IMR-90 (cell line): Measurements from ENCODE around the gene HARS2. TPM values are rescaled to one million over a fixed set of nuclear protein-coding genes. Genes with fewer than 3 reads are reported as not detected.
A peak's percentile ranks its signal among the peaks of the same experiment; 100 is the strongest.
"Not testable (repeated sequence)": the region's sequence is repeated elsewhere in the genome, so short reads cannot be mapped to it uniquely, and the experiment has no call there.

Source experiments
- ATAC-seq: fragments of 200-7000 bp; cut with Tn5 transposase; 2 replicates; pipeline ENCODE4 v1.9.1; 2020; ENCODE audit warnings: low read depth, mild to moderate bottlenecking, moderate library complexity
- BruUV-seq: library from RNA; stranded (reverse); fragments of 400-500 nt; replicated peaks from 2 replicates; lab custom pipeline; 2021; lab: Mats Ljungman, UMichigan
- CTCF ChIA-PET: fragments of 300-600 bp; formaldehyde crosslinking; extraction: SDS; loops from one replicate; lab custom pipeline; 2021; ENCODE audit warnings: antibody characterized with exemption; lab: Yijun Ruan, JAX
- POLR2A ChIA-PET: fragments of 300-600 bp; sonication (Branson Sonifier 250); formaldehyde crosslinking; loops from one replicate; lab custom pipeline; 2022; ENCODE audit warnings: antibody characterized with exemption; ENCODE audit not compliant: unreplicated experiment; lab: Charles Lee
- DNase-seq: peaks from one replicate; pipeline ENCODE4 v3.0.0; 2013
- H2AFZ ChIP-seq: replicated peaks from 2 replicates; pipeline ENCODE3; 2013; ENCODE audit warnings: low read length, mild to moderate bottlenecking; ENCODE audit not compliant: poor library complexity
- H2AK5ac ChIP-seq: 2 replicates; pipeline ENCODE4 v1.6.1; 2013; ENCODE audit warnings: low read depth, low read length, inconsistent platforms
- H2AK9ac ChIP-seq: replicated peaks from 2 replicates; pipeline ENCODE3; 2013; ENCODE audit warnings: mild to moderate bottlenecking, low read depth, low read length, moderate library complexity; ENCODE audit not compliant: poor library complexity
- H2BK120ac ChIP-seq: 2 replicates; pipeline ENCODE4 v1.6.1; 2013; ENCODE audit warnings: low read depth, low read length, inconsistent platforms
- H2BK15ac ChIP-seq: 3 replicates; pipeline ENCODE4 v1.6.1; 2013; ENCODE audit warnings: low read depth, low read length, inconsistent platforms
- H2BK20ac ChIP-seq: 2 replicates; pipeline ENCODE4 v1.6.1; 2013; ENCODE audit warnings: low read depth, mild to moderate bottlenecking, inconsistent platforms, low read length, moderate library complexity
- H2BK5ac ChIP-seq: 2 replicates; pipeline ENCODE4 v1.6.1; 2013; ENCODE audit warnings: mild to moderate bottlenecking, low read depth, low read length, inconsistent platforms; ENCODE audit not compliant: poor library complexity, severe bottlenecking
- H3K14ac ChIP-seq: replicated peaks from 2 replicates; pipeline ENCODE4 v1.6.1; 2013; ENCODE audit warnings: low read depth, low read length, inconsistent platforms
- H3K18ac ChIP-seq: 2 replicates; pipeline ENCODE4 v1.6.1; 2013; ENCODE audit warnings: low read depth, low read length, control low read depth
- H3K23ac ChIP-seq: 2 replicates; pipeline ENCODE4 v1.6.1; 2013; ENCODE audit warnings: low read depth, low read length, inconsistent platforms
- H3K27ac ChIP-seq: 2 replicates; pipeline ENCODE4 v1.5.1; 2013; ENCODE audit warnings: mild to moderate bottlenecking, control low read depth, low read length; ENCODE audit not compliant: insufficient read depth
- H3K27me3 ChIP-seq: 2 replicates; pipeline ENCODE4 v1.6.1; 2013; ENCODE audit warnings: low read length; ENCODE audit not compliant: control insufficient read depth, insufficient read depth
- H3K36me3 ChIP-seq: 2 replicates; pipeline ENCODE4 v1.6.1; 2013; ENCODE audit warnings: low read length, mixed read lengths; ENCODE audit not compliant: control insufficient read depth, insufficient read depth
- H3K4ac ChIP-seq: 2 replicates; pipeline ENCODE4 v1.6.1; 2013; ENCODE audit warnings: low read depth, low read length, inconsistent platforms
- H3K4me1 ChIP-seq: 2 replicates; pipeline ENCODE4 v1.6.1; 2013; ENCODE audit warnings: low read length, mixed read lengths; ENCODE audit not compliant: control insufficient read depth, insufficient read depth
- H3K4me2 ChIP-seq: 2 replicates; pipeline ENCODE4 v1.6.1; 2013; ENCODE audit warnings: low read depth, mild to moderate bottlenecking, control low read depth, low read length, moderate library complexity
- H3K4me3 ChIP-seq: 2 replicates; pipeline ENCODE4 v1.5.1; 2013; ENCODE audit warnings: low read depth, mild to moderate bottlenecking, control low read depth, low read length, moderate library complexity; ENCODE audit not compliant: insufficient read depth
- H3K56ac ChIP-seq: 2 replicates; pipeline ENCODE4 v1.6.1; 2013; ENCODE audit warnings: low read length, inconsistent platforms; ENCODE audit not compliant: insufficient read depth; ENCODE audit errors: extremely low read depth
- H3K79me1 ChIP-seq, 2 experiments: 2 replicates each; pipeline ENCODE4 v1.6.1; 2013; ENCODE audit warnings: low read length in 2 of 2, inconsistent platforms in 1 of 2, low read depth in 1 of 2
- H3K9ac ChIP-seq: 2 replicates; pipeline ENCODE4 v1.6.1; 2013; ENCODE audit warnings: low read depth, low read length, control low read depth
- H3K9me1 ChIP-seq: 2 replicates; pipeline ENCODE4 v1.6.1; 2013; ENCODE audit warnings: low read length, inconsistent platforms; ENCODE audit not compliant: insufficient read depth
- H3K9me3 ChIP-seq: 2 replicates; pipeline ENCODE4 v1.6.1; 2013; ENCODE audit warnings: low read length; ENCODE audit not compliant: control insufficient read depth, insufficient read depth
- H4K20me1 ChIP-seq: 2 replicates; pipeline ENCODE4 v1.6.1; 2013; ENCODE audit warnings: low read length, inconsistent platforms; ENCODE audit not compliant: insufficient read depth
- H4K5ac ChIP-seq: 2 replicates; pipeline ENCODE4 v1.6.1; 2013; ENCODE audit warnings: mild to moderate bottlenecking, low read depth, low read length, control low read depth
- H4K8ac ChIP-seq, 2 experiments: 2 replicates each; pipeline ENCODE4 v1.6.1; 2013; ENCODE audit warnings: low read depth in 2 of 2, low read length in 2 of 2, control low read depth in 1 of 2, inconsistent platforms in 1 of 2
- H4K91ac ChIP-seq: 2 replicates; pipeline ENCODE4 v1.6.1; 2013; ENCODE audit warnings: low read depth, low read length, inconsistent platforms; ENCODE audit not compliant: insufficient read depth
- BHLHE40 ChIP-seq: fragments of 150-350 bp; IDR thresholded peaks from 2 replicates; pipeline ENCODE4 v1.6.1; 2016; ENCODE audit warnings: mild to moderate bottlenecking, low read depth, low read length
- CTCF ChIP-seq: conservative IDR thresholded peaks from 2 replicates; pipeline ENCODE4 v1.5.1; 2012; ENCODE audit warnings: mild to moderate bottlenecking, low read depth, low read length, improper control_type of control experiment
- ELK1 ChIP-seq: fragments of 150-350 bp; IDR thresholded peaks from 2 replicates; pipeline ENCODE4 v1.6.1; 2016; ENCODE audit warnings: low read depth, mild to moderate bottlenecking, low read length, moderate library complexity, borderline replicate concordance
- MXI1 ChIP-seq: IDR thresholded peaks from 2 replicates; pipeline ENCODE4 v1.6.1; 2012; ENCODE audit warnings: low read depth, mild to moderate bottlenecking, low read length, moderate library complexity, borderline replicate concordance
- SMC3 ChIP-seq: fragments of 150-350 bp; IDR thresholded peaks from 2 replicates; pipeline ENCODE4 v1.6.1; 2016; ENCODE audit warnings: low read depth, mild to moderate bottlenecking, antibody characterized with exemption, low read length, moderate library complexity
- WGBS, 2 experiments: methylation state at CpG; one replicate each; pipeline versions ENCODE4 v1.1.5 to v1.1.7; 2013; ENCODE audit warnings: missing lambda C conversion rate in 2 of 2; ENCODE audit not compliant: insufficient read length in 1 of 2; ENCODE audit errors: extremely low coverage in 2 of 2; 5-methylcytosine and 5-hydroxymethylcytosine counted together
- dilution Hi-C: fragments of 300-500 bp; cut with HindIII; formaldehyde crosslinking; loops from one replicate; pipeline ENCODE4 v1.14.3; 2018; ENCODE audit warnings: low sequenced_read_pairs; ENCODE audit not compliant: unreplicated experiment
- in situ Hi-C: fragments of 300-500 bp; cut with MboI; formaldehyde crosslinking; loops from 3 replicates; pipeline ENCODE4 v1.14.3; 2019; ENCODE audit warnings: low sequenced_read_pairs, inconsistent platforms, mixed read lengths
- intact Hi-C: fragments of 100-400 bp; cut with micrococcal nuclease; formaldehyde crosslinking; loops from 2 replicates; pipeline ENCODE4 v1.10.0; 2022
- polyA plus RNA-seq, 3 experiments: library from polyadenylated mRNA; depleted of rRNA; stranded (reverse); fragments of >200 nt; gene quantifications; 2 replicates each; pipeline ENCODE4 v1.2.3, GENCODE V29; 2012; ENCODE audit warnings: low replicate concordance in 1 of 3
- total RNA-seq: library from RNA; depleted of rRNA; stranded (reverse); fragments of >200 nt; gene quantifications from 2 replicates; pipeline ENCODE4 v1.2.3, GENCODE V29; 2012

HARS2 gene
- total and polyA plus RNA-seq, 2 of the 4 experiments (the other 2 are of a cell fraction): 30.1 to 33.0 TPM

GRCh38 chr5:140718266-140718592, 27.0 kb downstream of the HARS2 start:
- H3K23ac ChIP-seq: no peak overlapping the region
- no peak overlapping the region for H2AK5ac ChIP-seq
- dilution Hi-C loops (no loop called here), in situ Hi-C loops (no loop called here), intact Hi-C loops (no loop called here)
- no peaks in the 10 kb centered on the region for H3K36me3 ChIP-seq
- H2AK9ac ChIP-seq: no peak overlapping the region
- peak overlapping the region; percentile 90 for H2AFZ ChIP-seq
- WGBS, 2 experiments: no CpG with 5 or more reads among the region's 7 CpGs
- H2BK120ac ChIP-seq: peak overlapping the region; percentile 81
- no peak overlapping the region for H3K9ac ChIP-seq
- H3K4me2 ChIP-seq: no peak overlapping the region
- H4K5ac ChIP-seq: no peak overlapping the region
- H4K20me1 ChIP-seq: no peaks in the 10 kb centered on the region
- no peaks in the 10 kb centered on the region for H3K79me1 ChIP-seq
- H3K4ac ChIP-seq: peak overlapping the region; percentile 74; the same call in 1 of the 2 replicates
- H2BK5ac ChIP-seq: peak overlapping the region; percentile 88
- H3K18ac ChIP-seq: peak overlapping the region; percentile 33; the same call in 1 of the 2 replicates
- TF ChIP-seq MXI1 (no peak), CTCF (no peak), SMC3 (no peak), ELK1 (no peak), BHLHE40 (no peak)
- no peak overlapping the region for H3K4me3 ChIP-seq
- H4K91ac ChIP-seq: 0 out of 2 replicates have a peak overlapping the region, but pooled peaks have one; percentile 27
- 0 out of 2 replicates have a peak, but pooled peaks cover 2% of the 10 kb centered on the region for H3K4me1 ChIP-seq
- CTCF ChIA-PET: no interaction called here
- POLR2A ChIA-PET: no interaction called here
- H3K14ac ChIP-seq: no peak overlapping the region
- H3K27me3 ChIP-seq: no peaks in the 10 kb centered on the region
- H3K56ac ChIP-seq: no peak overlapping the region
- DNase-seq (no peak), ATAC-seq (no peak)
- no peaks in the 10 kb centered on the region for H3K9me1 ChIP-seq
- peak overlapping the region; percentile 89 for H2BK20ac ChIP-seq
- H3K9me3 ChIP-seq: no peaks in the 10 kb centered on the region
- peak overlapping the region; percentile 66; the same call in 1 of the 2 replicates for H3K27ac ChIP-seq
- H2BK15ac ChIP-seq: no peak overlapping the region
- H4K8ac ChIP-seq: peak overlapping the region in 1 of 2 experiments; percentile 52; a peak in 1 of 4 replicates
- BruUV-seq: no TSS peak

GRCh38 chr5:140720738-140721137, 29.5 kb downstream of the HARS2 start:
- in situ Hi-C loops, H3K4ac ChIP-seq, H3K27ac ChIP-seq, H3K4me1 ChIP-seq, H2AK5ac ChIP-seq, H3K56ac ChIP-seq, H3K18ac ChIP-seq, H3K4me2 ChIP-seq, H3K9me3 ChIP-seq, H3K14ac ChIP-seq, H3K23ac ChIP-seq, H4K91ac ChIP-seq, H2AK9ac ChIP-seq, H4K5ac ChIP-seq, H3K79me1 ChIP-seq, H3K27me3 ChIP-seq, H3K4me3 ChIP-seq, H2BK5ac ChIP-seq, H2BK120ac ChIP-seq, H3K36me3 ChIP-seq, H3K9ac ChIP-seq, BruUV-seq, DNase-seq, H3K9me1 ChIP-seq, ATAC-seq, H2BK20ac ChIP-seq, dilution Hi-C loops, POLR2A ChIA-PET, H4K20me1 ChIP-seq, H2AFZ ChIP-seq, H2BK15ac ChIP-seq, H4K8ac ChIP-seq: not testable (repeated sequence)
- intact Hi-C loops: loop anchor here (1.0 to 10.0 kb wide), 3 partner anchors 347 to 476 kb away; no protein-coding TSS in a partner anchor
- WGBS, 2 experiments: no CpG with 5 or more reads among the region's 6 CpGs
- CTCF ChIA-PET: interaction anchor here (0.6 kb wide), 1 partner anchor 8 kb away, joined by 7 read pairs; no protein-coding TSS in a partner anchor
